HG03439 (cell line): ENCODE data around the gene CLDN10.
"Not testable (repeated sequence)": the region's sequence is repeated elsewhere in the genome, so short reads cannot be mapped to it uniquely, and the experiment has no call there.

Experiments
- ATAC-seq: cut with Tn5 transposase; IDR thresholded peaks from one replicate; pipeline ENCODE4 v1.9.1; 2021; ENCODE audit warnings: mild to moderate bottlenecking, moderate library complexity; ENCODE audit not compliant: unreplicated experiment

CLDN10 gene

GRCh38 chr13:95540888-95541287 is 11.6 kb upstream of the CLDN10 start:
- no peak for ATAC-seq

GRCh38 chr13:95541308-95541707 is 11.2 kb upstream of the CLDN10 start:
- ATAC-seq, result no peak

- ATAC-seq, result no peak
These were observed 10.5 kb upstream of the CLDN10 start for GRCh38 chr13:95541911-95542474.

- ATAC-seq, result no peak
These were observed 8.2 kb upstream of the CLDN10 start for GRCh38 chr13:95544293-95544692.

GRCh38 chr13:95546919-95547318 is 5.6 kb upstream of the CLDN10 start:
- no peak for ATAC-seq

- ATAC-seq, result no peak
These were observed 4.9 kb upstream of the CLDN10 start for GRCh38 chr13:95547531-95548167.

- ATAC-seq, result no peak
These were observed 347 bp upstream of the CLDN10 start for GRCh38 chr13:95552208-95552538.

- no peak for ATAC-seq
These were observed 1.3 kb downstream of the CLDN10 start for GRCh38 chr13:95553581-95554385.

GRCh38 chr13:95557013-95557412 is 4.5 kb downstream of the CLDN10 start:
- ATAC-seq, result no peak

GRCh38 chr13:95559100-95559499 is 6.6 kb downstream of the CLDN10 start:
- no peak for ATAC-seq

- ATAC-seq, result no peak
These were observed 7.9 kb downstream of the CLDN10 start for GRCh38 chr13:95560387-95560786.

- no peak for ATAC-seq
These were observed 11.6 kb downstream of the CLDN10 start for GRCh38 chr13:95564091-95564490.

- ATAC-seq, result no peak
These were observed 12.3 kb downstream of the CLDN10 start for GRCh38 chr13:95564733-95565291.

- not testable (repeated sequence) for ATAC-seq
These were observed 13.2 kb downstream of the CLDN10 start for GRCh38 chr13:95565758-95566157.

- no peak for ATAC-seq
These were observed 15.6 kb downstream of the CLDN10 start for GRCh38 chr13:95568131-95568530.

- no peak for ATAC-seq
These were observed 17.5 kb downstream of the CLDN10 start for GRCh38 chr13:95570016-95570415.

GRCh38 chr13:95571941-95572340 is 19.4 kb downstream of the CLDN10 start:
- no peak for ATAC-seq

GRCh38 chr13:95573221-95573620 is 20.7 kb downstream of the CLDN10 start:
- ATAC-seq, result no peak

- peak; percentile 95 for ATAC-seq
These were observed 26.8 kb downstream of the CLDN10 start for GRCh38 chr13:95579303-95579702.

- ATAC-seq, result no peak
These were observed 33.3 kb downstream of the CLDN10 start for GRCh38 chr13:95585867-95586266.

- ATAC-seq, result no peak
These were observed 35.6 kb downstream of the CLDN10 start for GRCh38 chr13:95588134-95588533.

GRCh38 chr13:95588721-95589120 is 36.2 kb downstream of the CLDN10 start:
- ATAC-seq, result no peak
